GM13977 (cell line): ENCODE results near the gene TACC2.

Experiments used
- DNase-seq: peaks from one replicate; pipeline ENCODE4 v3.0.0; 2012; ENCODE audit warnings: low spot score
- CTCF ChIP-seq: IDR thresholded peaks from 2 replicates; pipeline ENCODE4 v1.5.1; 2012; ENCODE audit warnings: mild to moderate bottlenecking, control low read depth; ENCODE audit not compliant: insufficient read depth; ENCODE audit errors: extremely low read depth, missing control alignments
- in situ Hi-C: fragments of 300-500 bp; cut with MboI; formaldehyde crosslinking; loops from one replicate; pipeline ENCODE4 v1.12.0; 2022; ENCODE audit warnings: low sequenced_read_pairs, low pct_unique_long_range_greater_than_20kb, mixed read lengths, inconsistent platforms; ENCODE audit not compliant: unreplicated experiment

Gene TACC2

GRCh38 chr10:122158362-122158761 is 169.4 kb downstream of the TACC2 start:
- no peak for TF ChIP-seq CTCF
- in situ Hi-C loops, result no loop called here
- DNase-seq, result no peak

- in situ Hi-C loops, result no loop called here
- TF ChIP-seq CTCF, result no peak
- no peak for DNase-seq
These were observed 170.4 kb downstream of the TACC2 start for GRCh38 chr10:122159141-122159970.

GRCh38 chr10:122161795-122162194 is 172.8 kb downstream of the TACC2 start:
- in situ Hi-C loops, result no loop called here
- no peak for DNase-seq
- TF ChIP-seq CTCF, result no peak

- in situ Hi-C loops, result no loop called here
- no peak for TF ChIP-seq CTCF
- no peak for DNase-seq
These were observed 173.8 kb downstream of the TACC2 start for GRCh38 chr10:122162671-122163173.

GRCh38 chr10:122163174-122164022 is 174.4 kb downstream of the TACC2 start:
- no peak for DNase-seq
- no peak for TF ChIP-seq CTCF
- in situ Hi-C loops, result no loop called here

- no peak for DNase-seq
- TF ChIP-seq CTCF, result no peak
- in situ Hi-C loops, result no loop called here
These were observed 175.1 kb downstream of the TACC2 start for GRCh38 chr10:122164023-122164601.
